ENCODE measurements around the gene S100A8. TPM values are rescaled to one million over a fixed set of nuclear protein-coding genes. Genes with fewer than 3 reads are reported as not detected.
"Not testable (repeated sequence)": the region's sequence is repeated elsewhere in the genome, so short reads cannot be mapped to it uniquely, and the experiment has no call there.

Gene S100A8
- total RNA-seq, 1 donor from 2014 or later, result 3.9 TPM

DNA sequence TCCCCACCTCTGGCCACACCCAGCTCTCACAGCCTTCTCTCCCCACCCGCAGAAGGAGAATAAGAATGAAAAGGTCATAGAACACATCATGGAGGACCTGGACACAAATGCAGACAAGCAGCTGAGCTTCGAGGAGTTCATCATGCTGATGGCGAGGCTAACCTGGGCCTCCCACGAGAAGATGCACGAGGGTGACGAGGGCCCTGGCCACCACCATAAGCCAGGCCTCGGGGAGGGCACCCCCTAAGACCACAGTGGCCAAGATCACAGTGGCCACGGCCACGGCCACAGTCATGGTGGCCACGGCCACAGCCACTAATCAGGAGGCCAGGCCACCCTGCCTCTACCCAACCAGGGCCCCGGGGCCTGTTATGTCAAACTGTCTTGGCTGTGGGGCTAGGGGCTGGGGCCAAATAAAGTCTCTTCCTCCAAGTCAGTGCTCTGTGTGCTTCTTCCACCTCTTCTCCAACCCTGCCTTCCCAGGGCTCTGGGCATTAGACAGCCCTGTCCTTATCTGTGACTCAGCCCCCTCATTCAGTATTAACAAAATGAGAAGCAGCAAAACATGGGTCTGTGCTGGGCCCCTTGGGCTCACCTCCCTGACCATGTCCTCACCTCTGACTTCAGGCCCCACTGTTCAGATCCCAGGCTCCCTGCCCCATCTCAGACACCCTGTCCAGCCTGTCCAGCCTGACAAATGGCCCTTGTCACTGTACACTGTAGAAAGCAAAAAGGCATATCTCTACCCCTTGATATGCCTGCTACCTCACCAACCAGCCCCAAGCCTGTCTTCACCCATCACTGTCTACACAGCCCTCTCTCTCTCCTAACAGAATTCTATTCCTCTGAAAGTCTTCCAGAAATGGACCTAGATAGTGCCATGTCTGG lies 30.0 kb downstream of the S100A8 start:
- no peak for DNase-seq

GRCh38 chr1:153360190-153360589 lies 30.7 kb downstream of the S100A8 start:
- no peak for DNase-seq

DNA sequence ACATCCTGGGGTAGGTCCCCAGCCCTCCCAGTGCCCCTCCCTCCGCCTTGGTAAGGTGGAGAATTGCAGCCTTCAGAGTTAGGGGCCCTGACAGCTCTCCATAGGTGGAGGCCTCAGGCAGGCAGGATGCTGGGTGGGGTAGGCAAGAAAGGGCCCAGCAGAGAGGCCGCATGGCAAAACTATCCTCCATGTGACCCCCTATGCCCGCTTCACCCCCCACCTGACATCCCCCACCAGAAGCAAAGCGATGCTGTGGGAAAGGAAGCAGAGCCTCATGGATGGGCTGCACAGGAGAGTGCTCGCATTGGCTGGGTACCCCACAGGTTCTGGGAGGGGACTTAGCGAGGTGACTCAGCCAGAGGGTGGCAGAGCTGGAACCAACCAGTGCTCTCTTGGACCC lies 31.6 kb downstream of the S100A8 start:
- DNase-seq, result no peak

DNA sequence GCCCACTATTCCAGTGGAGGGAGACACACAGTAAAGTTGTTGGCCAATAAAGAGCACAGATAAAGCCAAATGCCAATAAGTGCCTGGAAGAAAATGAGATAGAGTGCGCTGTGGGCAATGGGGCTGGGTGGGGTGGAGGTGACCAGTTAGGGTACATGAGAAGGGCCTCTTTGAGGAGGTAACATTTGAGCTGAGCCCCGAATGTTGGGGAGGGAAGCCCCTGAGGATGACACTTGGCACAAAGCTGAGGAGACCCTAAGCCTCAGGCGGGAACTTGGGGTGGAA lies 32.2 kb downstream of the S100A8 start:
- DNase-seq, result no peak

- DNase-seq, result no peak
Measured at GRCh38 chr1:153357853-153358690, 32.8 kb downstream of the S100A8 start, which contains the start of gene S100A9. S100A9 (plus strand) TSS chr1:153357854; CDS start chr1:153358284, 430 bp downstream.

- DNase-seq, result no peak
Measured at GRCh38 chr1:153357076-153357852, 33.6 kb downstream of the S100A8 start.

- no peak for DNase-seq
Measured at GRCh38 chr1:153356392-153357075, 34.3 kb downstream of the S100A8 start.

- no peak for DNase-seq
Measured at GRCh38 chr1:153355445-153356071, 35.3 kb downstream of the S100A8 start.

DNA sequence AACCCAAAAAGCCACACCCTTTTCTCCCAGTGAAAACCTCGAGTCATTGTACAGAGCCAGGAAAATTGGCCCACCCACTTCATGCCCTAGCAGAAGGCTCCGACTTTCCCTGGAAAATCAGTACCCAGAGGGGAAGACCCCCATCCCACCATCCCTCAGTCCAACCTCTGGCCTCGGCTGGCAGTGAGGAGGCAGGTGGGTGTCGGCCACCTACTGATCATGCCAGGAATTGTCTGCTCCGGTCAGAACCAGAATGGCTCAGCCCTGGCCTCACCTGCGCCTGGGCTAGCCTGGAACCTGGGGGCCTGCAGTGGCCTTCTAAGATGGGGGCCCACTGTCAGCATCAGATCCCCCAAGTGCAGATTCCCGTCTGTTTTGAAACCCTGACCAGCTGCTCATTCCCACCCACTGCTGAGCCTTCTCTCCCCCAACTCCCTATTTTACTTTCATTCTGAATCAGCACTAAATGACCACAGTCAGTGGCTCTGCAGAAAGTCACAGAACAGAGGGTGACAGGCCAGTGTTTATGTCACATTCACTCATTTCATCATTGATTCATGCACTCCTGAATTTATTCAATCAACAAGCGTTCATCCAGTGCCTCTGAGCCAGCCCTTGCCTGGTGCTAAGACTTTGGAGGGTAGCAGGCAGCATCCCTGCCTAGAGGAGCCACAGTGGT lies 36.2 kb downstream of the S100A8 start:
- no peak for DNase-seq

DNA sequence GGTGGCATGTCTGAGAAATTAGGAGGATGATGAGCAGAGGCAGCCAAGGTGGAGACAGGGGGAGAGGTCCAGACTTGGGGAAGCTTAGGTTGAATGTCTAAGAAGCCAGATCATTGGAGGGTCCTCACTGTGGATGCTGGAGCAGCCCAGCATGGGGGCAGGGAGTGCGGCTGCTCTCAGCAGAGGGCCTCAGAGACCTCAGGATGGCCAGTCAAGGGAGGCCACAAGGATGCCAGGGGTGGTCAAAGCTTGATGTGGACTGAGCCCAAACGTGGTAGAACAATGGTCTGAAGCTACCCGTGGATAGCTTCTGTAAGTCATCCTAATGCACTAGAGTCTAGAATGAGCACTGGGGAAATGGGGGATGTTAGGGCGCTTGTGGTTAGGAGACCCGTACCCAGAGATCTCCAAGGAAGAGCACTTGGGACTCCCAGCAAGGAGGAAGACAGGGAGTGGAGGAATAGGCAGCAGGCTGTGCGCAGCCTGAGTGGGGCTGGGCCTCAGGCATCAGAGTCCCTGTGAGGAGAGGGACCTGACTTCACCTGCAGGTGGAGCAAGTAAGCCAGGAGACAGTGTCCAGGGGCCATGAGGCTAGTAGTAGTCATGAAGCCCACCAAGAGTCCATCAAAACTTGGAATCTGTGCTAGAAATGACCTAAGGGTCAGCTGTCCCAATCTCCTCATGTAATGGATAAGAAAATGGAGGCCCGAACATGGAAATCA lies 37.5 kb downstream of the S100A8 start:
- DNase-seq, result no peak

- peak; percentile 31 for DNase-seq
Measured at GRCh38 chr1:153352523-153352922, 38.4 kb downstream of the S100A8 start.

GRCh38 chr1:153350321-153350957 lies 40.4 kb downstream of the S100A8 start:
- DNase-seq, result no peak

DNA sequence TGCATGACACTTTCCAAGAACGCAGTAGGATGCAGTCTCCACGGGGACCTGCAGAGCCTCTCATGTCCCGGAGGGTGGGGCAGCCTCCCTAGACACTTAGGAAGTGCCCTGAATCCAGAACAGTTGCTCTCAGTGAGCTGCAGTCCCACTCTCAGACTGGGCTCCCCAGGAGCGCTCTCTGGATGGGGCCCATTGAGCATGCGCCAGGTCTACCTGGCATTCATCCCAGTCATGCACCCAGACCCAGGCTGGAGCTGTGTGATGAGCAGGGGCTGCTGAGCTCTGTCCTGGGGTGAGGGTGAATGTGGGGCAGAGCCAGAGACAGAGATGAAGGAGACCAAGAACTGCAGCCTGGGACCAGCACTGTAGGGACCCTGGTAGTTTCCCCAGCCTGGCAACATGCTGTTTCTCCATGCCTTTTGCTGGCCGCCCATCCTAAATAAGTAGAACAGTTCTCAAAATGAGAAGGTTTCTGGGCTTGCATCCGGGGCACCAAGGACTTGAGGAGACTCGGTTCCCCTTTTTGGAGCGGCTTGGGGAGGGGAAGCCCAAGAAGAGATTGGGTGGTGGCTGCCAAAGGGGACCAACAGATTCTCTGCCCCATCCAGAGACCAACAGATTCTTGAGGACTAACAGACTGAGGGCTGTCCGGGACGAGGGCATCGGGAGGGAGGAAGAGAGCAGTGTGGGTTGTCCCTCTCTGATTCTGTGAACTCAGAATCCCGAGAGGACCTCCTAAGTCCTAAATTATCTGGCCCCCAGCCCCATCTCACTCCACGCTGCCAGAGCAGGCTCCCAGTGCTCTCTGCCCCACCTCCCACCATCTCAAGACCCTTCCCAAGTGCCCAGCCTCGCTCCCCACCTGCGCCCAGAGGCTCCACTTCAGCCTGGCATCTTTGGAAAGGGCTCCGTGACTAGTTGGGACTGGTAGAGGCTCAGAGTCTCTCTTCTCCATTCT lies 41.2 kb downstream of the S100A8 start:
- no peak for DNase-seq

- no peak for DNase-seq
Measured at GRCh38 chr1:153348511-153349362, 42.1 kb downstream of the S100A8 start, which contains the start of gene PGLYRP4. PGLYRP4 (minus strand) TSS chr1:153348841; CDS start chr1:153347932, 909 bp downstream.

DNA sequence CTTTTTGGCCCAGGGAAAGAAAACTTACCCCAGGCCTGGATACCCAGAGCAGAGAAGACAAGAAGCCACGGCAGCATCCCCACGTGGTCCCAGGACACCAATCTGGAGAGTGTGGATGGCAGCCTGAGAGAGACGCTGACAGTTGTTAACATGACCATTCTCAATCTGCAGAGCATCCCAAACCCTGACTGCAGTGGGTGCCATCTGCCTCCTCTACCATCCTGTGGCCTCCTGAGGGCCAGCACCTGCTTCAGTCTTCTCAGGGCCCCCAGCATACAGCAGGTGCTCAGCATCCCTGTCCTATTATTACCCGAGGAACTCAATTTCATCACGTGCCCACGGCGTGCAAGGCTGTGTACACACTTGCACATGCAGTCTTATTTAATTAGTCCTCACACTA lies 43.0 kb downstream of the S100A8 start:
- no peak for DNase-seq

GRCh38 chr1:153347049-153347448 lies 43.8 kb downstream of the S100A8 start:
- DNase-seq, result not testable (repeated sequence)

- DNase-seq, result no peak
Measured at GRCh38 chr1:153346077-153346723, 44.7 kb downstream of the S100A8 start.

All from occipital lobe (tissue), 2 donors.